Tibial nerve (tissue), 4 donors: ENCODE data around the gene UBE2G1. TPM values are rescaled to one million over a fixed set of nuclear protein-coding genes. Genes with fewer than 3 reads are reported as not detected.

Source experiments
- DNase-seq, 2 donors: peaks; one replicate each; pipeline ENCODE4 v3.0.0-alpha.2; 2019; ENCODE audit warnings: low spot score in 2 of 2
- H3K27ac ChIP-seq, 4 donors: fragments of 200-600 bp; sonication (generic) in 3 of 4; one replicate each; pipeline ENCODE4 v1.5.1; 2017 to 2019; ENCODE audit warnings: mild to moderate bottlenecking in 1 of 4
- H3K27me3 ChIP-seq, 2 donors: fragments of 200-600 bp; sonication (generic) in 1 of 2; one replicate each; pipeline versions ENCODE4 v1.5.1 to v1.6.0; 2017 to 2019
- H3K36me3 ChIP-seq, 3 donors: fragments of 200-600 bp; sonication (generic); one replicate each; pipeline ENCODE4 v1.5.1; 2018 to 2019
- H3K4me1 ChIP-seq, 4 donors: fragments of 200-600 bp; sonication (generic) in 3 of 4; one replicate each; pipeline ENCODE4 v1.5.1; 2017 to 2019
- H3K4me3 ChIP-seq, 4 donors: fragments of 200-600 bp; sonication (generic) in 3 of 4; one replicate each; pipeline ENCODE4 v1.5.1; 2017 to 2019; ENCODE audit warnings: mild to moderate bottlenecking in 1 of 4, moderate library complexity in 1 of 4
- H3K9me3 ChIP-seq, 4 donors: fragments of 200-600 bp; sonication (generic) in 3 of 4; one replicate each; pipeline ENCODE4 v1.5.1; 2017 to 2019
- EP300 ChIP-seq, 2 donors: sonication (generic); formaldehyde crosslinking; IDR thresholded peaks; one replicate each; pipeline ENCODE4 v1.6.1; 2017; ENCODE audit warnings: antibody characterized with exemption in 2 of 2, mild to moderate bottlenecking in 1 of 2
- POLR2A ChIP-seq, 2 donors: fragments of 450-650 bp; IDR thresholded peaks; one replicate each; pipeline ENCODE4 v1.6.1; 2017; ENCODE audit warnings: antibody characterized with exemption in 2 of 2, mild to moderate bottlenecking in 2 of 2, moderate library complexity in 2 of 2
- WGBS, 2 donors: methylation state at CpG; one replicate each; pipeline ENCODE4 v1.1.5; 2018; 5-methylcytosine and 5-hydroxymethylcytosine counted together
- total RNA-seq, 4 donors: library from RNA; depleted of rRNA; stranded (reverse); fragments of >200 nt; gene quantifications; one replicate each; pipeline ENCODE4 v1.1.0, GENCODE V29; 2016
- TF ChIP-seq, protein P1 (sequence below), 5 experiments: fragments of 200-600 bp in 3 of 5; fragments of 450-650 bp in 2 of 5; sonication (generic) in 3 of 5; IDR thresholded peaks; one replicate each; pipeline ENCODE4 v1.5.1; 2016 to 2019; ENCODE audit warnings: antibody characterized with exemption in 5 of 5, mild to moderate bottlenecking in 3 of 5, moderate library complexity in 2 of 5

The UBE2G1 gene
- total RNA-seq, 4 donors from 2014 or later = 30.4 to 50.7 (median 38.3) TPM

GRCh38 chr17:4247971-4248388 lies 118.5 kb downstream of the UBE2G1 start:
- no peak overlapping the region for H3K27ac ChIP-seq
- H3K4me1 ChIP-seq = peaks cover 0 to 29% (median 3%) of the 10 kb centered on the region in 4 donors
- TF ChIP-seq EP300 (IDR thresholded peaks at IDR 0.05) (no peak), POLR2A (IDR thresholded peaks at IDR 0.05) (no peak)
- TF ChIP-seq, protein P1, sequence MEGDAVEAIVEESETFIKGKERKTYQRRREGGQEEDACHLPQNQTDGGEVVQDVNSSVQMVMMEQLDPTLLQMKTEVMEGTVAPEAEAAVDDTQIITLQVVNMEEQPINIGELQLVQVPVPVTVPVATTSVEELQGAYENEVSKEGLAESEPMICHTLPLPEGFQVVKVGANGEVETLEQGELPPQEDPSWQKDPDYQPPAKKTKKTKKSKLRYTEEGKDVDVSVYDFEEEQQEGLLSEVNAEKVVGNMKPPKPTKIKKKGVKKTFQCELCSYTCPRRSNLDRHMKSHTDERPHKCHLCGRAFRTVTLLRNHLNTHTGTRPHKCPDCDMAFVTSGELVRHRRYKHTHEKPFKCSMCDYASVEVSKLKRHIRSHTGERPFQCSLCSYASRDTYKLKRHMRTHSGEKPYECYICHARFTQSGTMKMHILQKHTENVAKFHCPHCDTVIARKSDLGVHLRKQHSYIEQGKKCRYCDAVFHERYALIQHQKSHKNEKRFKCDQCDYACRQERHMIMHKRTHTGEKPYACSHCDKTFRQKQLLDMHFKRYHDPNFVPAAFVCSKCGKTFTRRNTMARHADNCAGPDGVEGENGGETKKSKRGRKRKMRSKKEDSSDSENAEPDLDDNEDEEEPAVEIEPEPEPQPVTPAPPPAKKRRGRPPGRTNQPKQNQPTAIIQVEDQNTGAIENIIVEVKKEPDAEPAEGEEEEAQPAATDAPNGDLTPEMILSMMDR (IDR thresholded peaks at IDR 0.05) = no peak
- 94 to 95% methylated on average over 11 of the region's 11 CpGs for WGBS, 2 donors
- no peak for DNase-seq
- H3K9me3 ChIP-seq = no peaks in the 10 kb centered on the region
- H3K36me3 ChIP-seq = no peaks in the 10 kb centered on the region
- H3K4me3 ChIP-seq = no peak overlapping the region
- H3K27me3 ChIP-seq = no peaks in the 10 kb centered on the region

DNA sequence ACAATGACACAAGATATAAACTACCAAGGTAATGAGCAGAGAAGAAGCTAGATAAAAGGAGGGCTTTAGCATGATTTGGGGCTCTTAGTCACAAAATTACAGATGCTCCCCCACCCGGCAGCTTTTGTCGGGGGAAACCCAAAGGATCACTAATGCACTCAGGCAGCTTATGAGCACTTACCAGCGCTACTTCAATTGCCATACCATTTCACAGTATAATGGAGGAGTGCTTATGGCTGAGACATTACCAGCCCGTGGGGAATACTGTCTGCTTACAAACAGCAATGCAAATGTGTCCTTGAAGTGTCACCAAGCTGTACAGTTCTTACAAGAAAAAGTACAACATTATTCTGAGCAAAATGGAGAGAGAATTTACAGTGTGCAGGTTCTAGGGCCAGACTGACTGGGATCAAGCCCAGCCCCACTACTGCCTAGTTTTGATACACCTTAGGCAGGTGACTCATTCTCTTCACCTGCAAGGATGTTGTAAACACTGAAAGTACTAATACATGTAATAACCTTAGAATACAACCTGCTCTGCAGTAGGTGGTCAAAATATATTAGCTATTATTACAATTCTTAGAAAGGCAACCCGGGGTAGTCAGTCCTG lies 119.0 kb downstream of the UBE2G1 start:
- 67 to 72% methylated on average over 5 of the region's 5 CpGs for WGBS, 2 donors
- Histone ChIP-seq H3K4me3 (no peak overlapping the region), H3K36me3 (peaks cover 0 to 3% (median 0%) of the 10 kb centered on the region in 3 donors), H3K27ac (no peak overlapping the region), H3K27me3 (no peaks in the 10 kb centered on the region), H3K9me3 (no peaks in the 10 kb centered on the region), H3K4me1 (peaks cover 0 to 29% (median 3%) of the 10 kb centered on the region in 4 donors)
- TF ChIP-seq, protein P1 (IDR thresholded peaks at IDR 0.05) = no peak
- TF ChIP-seq POLR2A (IDR thresholded peaks at IDR 0.05) (no peak), EP300 (IDR thresholded peaks at IDR 0.05) (no peak)
- no peak for DNase-seq

- TF ChIP-seq EP300 (IDR thresholded peaks at IDR 0.05) = no peak
- TF ChIP-seq, protein P1 (IDR thresholded peaks at IDR 0.05) = no peak
- TF ChIP-seq POLR2A (IDR thresholded peaks at IDR 0.05) = no peak
- Histone ChIP-seq H3K9me3 (no peaks in the 10 kb centered on the region), H3K27me3 (no peaks in the 10 kb centered on the region), H3K4me3 (no peak overlapping the region), H3K4me1 (peaks cover 0 to 29% (median 3%) of the 10 kb centered on the region in 4 donors), H3K36me3 (peaks cover 0 to 11% (median 5%) of the 10 kb centered on the region in 3 donors), H3K27ac (no peak overlapping the region)
- DNase-seq = no peak
- 95 to 98% methylated on average over 5 of the region's 5 CpGs for WGBS, 2 donors
Observed at GRCh38 chr17:4246674-4247073, 119.8 kb downstream of the UBE2G1 start.

- H3K4me1 ChIP-seq = no peaks in the 10 kb centered on the region
- H3K4me3 ChIP-seq = no peak overlapping the region
- no peaks in the 10 kb centered on the region for H3K27me3 ChIP-seq
- H3K36me3 ChIP-seq = peaks cover 0 to 48% (median 20%) of the 10 kb centered on the region in 3 donors
- no peak for TF ChIP-seq POLR2A (IDR thresholded peaks at IDR 0.05)
- TF ChIP-seq, protein P1 (IDR thresholded peaks at IDR 0.05) = no peak
- no peak for TF ChIP-seq EP300 (IDR thresholded peaks at IDR 0.05)
- no peaks in the 10 kb centered on the region for H3K9me3 ChIP-seq
- whole genome bisulfite sequencing, 2 donors = 96 to 99% methylated on average over 11 of the region's 11 CpGs
- DNase-seq = no peak
- no peak overlapping the region for H3K27ac ChIP-seq
Observed at GRCh38 chr17:4241535-4241934, 124.9 kb downstream of the UBE2G1 start.

GRCh38 chr17:4236456-4236855 lies 130.0 kb downstream of the UBE2G1 start:
- H3K27ac ChIP-seq = no peak overlapping the region
- peaks cover 0 to 43% (median 15%) of the 10 kb centered on the region in 3 donors for H3K36me3 ChIP-seq
- peaks cover 0 to 2% (median 0%) of the 10 kb centered on the region in 4 donors for H3K4me1 ChIP-seq
- no peaks in the 10 kb centered on the region for H3K27me3 ChIP-seq
- no peak overlapping the region for H3K4me3 ChIP-seq
- TF ChIP-seq EP300 (IDR thresholded peaks at IDR 0.05) = no peak
- TF ChIP-seq, protein P1 (IDR thresholded peaks at IDR 0.05) = no peak
- no peak for TF ChIP-seq POLR2A (IDR thresholded peaks at IDR 0.05)
- WGBS, 2 donors = 31% methylated on average over 3 of the region's 3 CpGs
- H3K9me3 ChIP-seq = no peaks in the 10 kb centered on the region
- no peak for DNase-seq
